ENCODE results near the gene TPCN1.

DNA sequence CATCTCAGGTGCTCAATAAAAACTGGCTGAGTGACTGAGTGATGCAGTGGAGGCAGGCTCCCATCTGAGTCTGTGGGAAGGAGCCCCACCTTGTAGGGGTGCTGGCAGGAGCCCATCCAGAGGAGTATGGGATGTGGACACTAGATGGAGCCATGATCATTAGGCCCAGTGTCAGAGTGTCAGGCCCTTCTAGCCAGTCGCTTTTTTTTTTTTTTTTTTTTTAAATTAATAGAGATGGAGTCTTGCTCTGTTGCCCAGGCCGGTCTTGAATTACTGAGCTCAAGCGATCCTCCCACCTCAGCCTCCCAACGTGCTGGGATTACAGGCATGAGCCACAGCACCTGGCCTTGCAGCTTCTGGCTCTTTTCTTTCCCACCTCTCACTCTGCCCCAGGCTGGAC, 24.3 kb upstream of the TPCN1 start:
- TF ChIP-seq EZH2 (IDR thresholded peaks at IDR 0.05; ENCODE audit: low read depth): no peak
- TF ChIP-seq, protein P1, sequence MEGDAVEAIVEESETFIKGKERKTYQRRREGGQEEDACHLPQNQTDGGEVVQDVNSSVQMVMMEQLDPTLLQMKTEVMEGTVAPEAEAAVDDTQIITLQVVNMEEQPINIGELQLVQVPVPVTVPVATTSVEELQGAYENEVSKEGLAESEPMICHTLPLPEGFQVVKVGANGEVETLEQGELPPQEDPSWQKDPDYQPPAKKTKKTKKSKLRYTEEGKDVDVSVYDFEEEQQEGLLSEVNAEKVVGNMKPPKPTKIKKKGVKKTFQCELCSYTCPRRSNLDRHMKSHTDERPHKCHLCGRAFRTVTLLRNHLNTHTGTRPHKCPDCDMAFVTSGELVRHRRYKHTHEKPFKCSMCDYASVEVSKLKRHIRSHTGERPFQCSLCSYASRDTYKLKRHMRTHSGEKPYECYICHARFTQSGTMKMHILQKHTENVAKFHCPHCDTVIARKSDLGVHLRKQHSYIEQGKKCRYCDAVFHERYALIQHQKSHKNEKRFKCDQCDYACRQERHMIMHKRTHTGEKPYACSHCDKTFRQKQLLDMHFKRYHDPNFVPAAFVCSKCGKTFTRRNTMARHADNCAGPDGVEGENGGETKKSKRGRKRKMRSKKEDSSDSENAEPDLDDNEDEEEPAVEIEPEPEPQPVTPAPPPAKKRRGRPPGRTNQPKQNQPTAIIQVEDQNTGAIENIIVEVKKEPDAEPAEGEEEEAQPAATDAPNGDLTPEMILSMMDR (conservative IDR thresholded peaks at IDR 0.05): peak; percentile 75

Data from PC-9 (cell line).